Activated naive CD8-positive, alpha-beta T cell treated with anti-CD3 and anti-CD28 coated beads for 36 hours (primary cell): Measurements from ENCODE around the gene CLBA1. TPM values are rescaled to one million over a fixed set of nuclear protein-coding genes. Genes with fewer than 3 reads are reported as not detected.
"Not testable (repeated sequence)": the region's sequence is repeated elsewhere in the genome, so short reads cannot be mapped to it uniquely, and the experiment has no call there.

Experiments
- DNase-seq: peaks from one replicate; pipeline ENCODE4 v3.0.0; 2021
- H3K27ac Mint-ChIP-seq: one replicate; pipeline ENCODE4 v1.8.0; 2022; ENCODE audit warnings: mild to moderate bottlenecking, moderate library complexity, mixed read lengths
- H3K27me3 Mint-ChIP-seq: one replicate; pipeline ENCODE4 v1.8.0; 2022; ENCODE audit warnings: mild to moderate bottlenecking, mixed read lengths
- H3K36me3 Mint-ChIP-seq: one replicate; pipeline ENCODE4 v1.8.0; 2021; ENCODE audit warnings: mild to moderate bottlenecking, mixed read lengths
- H3K4me1 Mint-ChIP-seq: one replicate; pipeline ENCODE4 v1.8.0; 2021; ENCODE audit warnings: mixed read lengths
- H3K4me3 Mint-ChIP-seq: one replicate; pipeline ENCODE4 v1.8.0; 2022; ENCODE audit warnings: mild to moderate bottlenecking, moderate library complexity, mixed read lengths
- H3K9me3 Mint-ChIP-seq: one replicate; pipeline ENCODE4 v1.8.0; 2022; ENCODE audit warnings: mixed read lengths
- total RNA-seq, 2 experiments: library from RNA; stranded (reverse); gene quantifications; one replicate each; pipeline ENCODE4 v1.2.3, GENCODE V29; 2021

CLBA1 gene
- total RNA-seq, 2 experiments from 2014 or later: 1.5 to 1.9 TPM

DNA sequence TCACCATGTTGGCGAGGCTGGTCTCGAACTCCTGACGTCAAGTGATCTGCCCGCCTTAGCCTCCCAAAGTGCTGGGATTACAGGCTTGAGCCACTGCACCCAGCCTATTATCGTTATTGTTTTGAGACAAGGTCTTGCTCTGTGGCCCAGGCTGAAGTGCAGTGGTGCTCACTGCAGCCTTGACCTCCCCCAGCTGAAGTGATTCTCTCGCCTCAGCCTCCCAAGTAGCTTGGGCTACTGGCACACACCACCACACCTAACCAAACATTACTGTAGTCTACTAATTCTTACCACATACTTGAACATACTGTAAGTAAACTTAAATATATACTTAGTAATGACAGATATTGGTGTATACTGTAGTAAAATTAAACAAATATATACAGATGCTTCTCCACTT, 39.8 kb downstream of the CLBA1 start:
- no peak for DNase-seq
- H3K4me3 Mint-ChIP-seq: no peak overlapping the region
- H3K36me3 Mint-ChIP-seq: peaks cover 7% of the 10 kb centered on the region
- H3K4me1 Mint-ChIP-seq: peaks cover 38% of the 10 kb centered on the region
- no peaks in the 10 kb centered on the region for H3K9me3 Mint-ChIP-seq
- H3K27ac Mint-ChIP-seq: no peak overlapping the region
- H3K27me3 Mint-ChIP-seq: no peaks in the 10 kb centered on the region

DNA sequence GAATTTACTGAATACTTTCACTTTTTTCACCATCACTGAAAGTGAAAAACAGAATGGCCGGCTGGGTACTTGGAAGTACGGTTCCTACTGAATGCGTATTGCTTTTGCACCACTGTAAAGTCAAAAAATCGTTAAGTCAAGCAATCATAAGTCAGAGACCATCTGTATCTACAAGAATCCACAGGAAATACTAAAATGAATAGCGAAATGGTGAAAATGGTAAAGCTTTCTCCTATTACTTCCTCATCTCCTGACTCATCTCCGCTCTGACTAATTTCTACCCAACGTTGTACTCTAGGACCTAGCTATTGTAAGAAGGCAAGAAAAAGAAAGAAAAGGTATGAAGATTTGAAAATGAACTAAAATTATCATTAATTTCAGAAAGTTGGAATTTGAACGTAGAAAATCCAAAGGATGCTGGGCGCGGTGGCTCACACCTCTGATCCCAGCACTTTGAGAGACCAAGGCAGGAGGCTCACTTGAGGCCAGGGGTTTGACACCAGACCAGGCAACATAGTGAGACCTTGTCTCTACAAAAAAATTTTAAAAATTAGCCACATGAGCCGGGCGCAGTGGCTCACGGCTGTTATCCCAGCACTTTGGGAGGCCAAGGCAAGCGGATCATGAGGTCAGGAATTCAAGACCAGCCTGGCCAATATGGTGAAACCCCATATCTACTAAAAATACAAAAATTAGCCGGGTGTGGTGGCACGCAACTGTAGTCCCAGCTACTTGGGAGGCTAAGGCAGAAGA, 40.6 kb downstream of the CLBA1 start:
- DNase-seq: no peak
- Mint-ChIP-seq H3K36me3 (peaks cover 7% of the 10 kb centered on the region), H3K4me1 (peaks cover 38% of the 10 kb centered on the region)

DNA sequence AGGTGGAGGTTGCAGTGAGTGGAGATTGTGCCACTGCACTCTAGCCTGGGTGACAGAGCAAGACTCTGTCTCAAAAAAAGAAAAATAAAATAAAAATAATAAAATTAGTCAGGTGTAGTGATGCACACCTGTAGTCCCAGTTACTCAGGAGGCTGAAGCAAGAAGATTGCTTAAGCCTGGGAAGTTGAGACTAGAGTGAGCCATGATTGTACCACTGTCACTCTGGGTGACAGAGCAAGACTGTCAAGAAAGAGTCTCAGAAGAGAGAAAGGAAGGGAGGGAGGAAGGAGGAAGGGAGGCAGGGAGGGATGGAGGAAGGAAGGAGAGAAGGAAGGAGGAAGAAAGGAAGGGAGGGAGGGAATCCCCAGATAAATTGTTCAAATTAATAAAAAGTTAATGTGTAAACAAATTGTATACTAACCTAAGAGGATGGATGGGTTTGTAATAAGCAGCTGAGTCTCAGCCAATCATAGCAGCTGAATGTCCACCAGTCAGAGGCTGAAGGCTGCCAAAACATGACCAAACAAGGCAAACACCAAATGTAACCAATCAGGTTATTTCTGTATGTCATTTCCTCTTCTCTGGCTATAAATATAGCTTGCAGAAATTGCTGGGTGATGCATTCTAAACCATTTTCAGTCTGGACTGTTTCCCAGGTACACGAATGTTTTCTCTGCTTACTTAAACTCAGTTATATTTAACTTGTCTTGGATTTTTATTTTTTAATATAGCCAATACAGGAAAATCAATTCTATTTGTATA, 41.4 kb downstream of the CLBA1 start:
- no peak overlapping the region for H3K4me3 Mint-ChIP-seq
- no peaks in the 10 kb centered on the region for H3K9me3 Mint-ChIP-seq
- H3K27ac Mint-ChIP-seq: peak overlapping the region; percentile 21

More for the DNA sequence above, 40.6 kb downstream of the CLBA1 start:
- H3K9me3 Mint-ChIP-seq: no peaks in the 10 kb centered on the region
- H3K27me3 Mint-ChIP-seq: no peaks in the 10 kb centered on the region
- peak overlapping the region; percentile 74 for H3K27ac Mint-ChIP-seq
- H3K4me3 Mint-ChIP-seq: no peak overlapping the region

DNA sequence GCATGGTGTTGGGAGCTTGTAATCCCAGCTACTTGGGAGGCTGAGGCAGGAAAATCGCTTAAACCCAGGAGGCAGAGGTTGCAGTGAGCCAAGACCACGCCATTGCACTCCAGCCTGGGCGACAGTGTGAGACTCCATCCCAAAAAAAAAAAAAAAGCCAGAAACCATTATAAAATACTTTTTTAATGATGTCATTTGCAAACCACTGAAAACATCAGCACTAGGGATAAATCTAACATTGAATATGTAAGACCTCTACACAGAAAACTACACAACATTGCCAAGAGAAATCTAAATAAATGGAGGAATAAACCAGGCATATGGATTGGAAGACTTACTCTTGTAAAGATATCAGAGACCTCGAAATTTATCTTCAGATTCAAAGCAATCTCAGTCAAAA, 42.1 kb downstream of the CLBA1 start:
- H3K27me3 Mint-ChIP-seq, H3K27ac Mint-ChIP-seq, H3K36me3 Mint-ChIP-seq, H3K9me3 Mint-ChIP-seq, H3K4me3 Mint-ChIP-seq, DNase-seq: not testable (repeated sequence)
- peaks cover 29% of the 10 kb centered on the region for H3K4me1 Mint-ChIP-seq

More for the DNA sequence above, 41.4 kb downstream of the CLBA1 start:
- Mint-ChIP-seq H3K36me3 (peaks cover 4% of the 10 kb centered on the region), H3K4me1 (peaks cover 34% of the 10 kb centered on the region), H3K27me3 (no peaks in the 10 kb centered on the region)
- DNase-seq: no peak

DNA sequence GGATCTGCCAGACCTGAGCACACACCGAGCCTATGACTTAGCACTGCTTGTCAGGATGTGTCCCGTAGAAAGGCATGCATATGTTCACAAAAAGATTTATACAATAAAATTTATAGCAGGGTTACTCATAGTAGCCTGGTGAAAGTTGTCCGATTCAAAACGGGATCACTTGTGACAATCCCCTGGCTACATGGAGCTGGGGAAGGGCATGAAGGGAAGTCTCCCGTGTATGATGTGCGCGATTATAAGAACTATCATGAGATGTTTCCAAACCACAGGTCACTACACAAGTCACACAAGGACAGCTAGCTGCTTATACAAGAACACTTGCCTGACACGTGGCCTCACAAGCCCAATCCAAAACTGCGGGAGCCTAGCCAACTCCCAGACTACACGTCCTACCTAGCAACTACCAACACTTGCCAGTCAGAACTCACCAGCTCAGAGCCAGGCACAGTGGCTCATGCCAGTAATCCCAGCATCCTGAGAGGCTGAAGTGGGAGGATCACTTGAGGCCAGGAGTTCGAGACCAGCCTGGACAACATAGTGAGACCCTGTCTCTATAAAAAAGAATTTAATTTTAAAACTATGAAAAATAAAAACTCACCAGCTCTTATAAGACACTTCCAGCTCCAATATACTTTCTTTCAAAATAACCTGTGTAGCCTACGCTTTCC, 42.8 kb downstream of the CLBA1 start:
- Mint-ChIP-seq H3K9me3 (no peaks in the 10 kb centered on the region), H3K27ac (no peak overlapping the region), H3K27me3 (no peaks in the 10 kb centered on the region), H3K4me1 (peaks cover 27% of the 10 kb centered on the region), H3K36me3 (no peaks in the 10 kb centered on the region), H3K4me3 (no peak overlapping the region)
- no peak for DNase-seq

DNA sequence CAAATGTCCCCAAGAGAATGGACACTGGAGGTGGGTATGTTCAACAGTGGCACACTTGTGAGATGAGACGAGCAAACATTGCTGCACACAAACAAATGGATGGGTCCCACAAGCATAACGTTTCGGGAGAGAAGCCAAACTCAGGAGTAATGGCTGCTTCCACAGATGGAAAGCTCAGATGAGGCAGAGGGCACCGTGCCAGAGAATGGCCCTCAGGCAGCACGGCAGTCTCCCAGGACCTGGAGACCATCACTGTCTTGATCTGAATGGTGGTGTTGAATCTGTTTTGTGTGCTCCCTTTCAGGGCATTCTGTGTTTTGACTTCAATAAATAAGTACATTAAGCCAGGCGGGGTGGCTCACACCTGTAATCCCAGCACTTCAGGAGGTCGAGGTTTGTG, 43.8 kb downstream of the CLBA1 start:
- Mint-ChIP-seq H3K27me3 (no peaks in the 10 kb centered on the region), H3K4me1 (peaks cover 27% of the 10 kb centered on the region)

DNA sequence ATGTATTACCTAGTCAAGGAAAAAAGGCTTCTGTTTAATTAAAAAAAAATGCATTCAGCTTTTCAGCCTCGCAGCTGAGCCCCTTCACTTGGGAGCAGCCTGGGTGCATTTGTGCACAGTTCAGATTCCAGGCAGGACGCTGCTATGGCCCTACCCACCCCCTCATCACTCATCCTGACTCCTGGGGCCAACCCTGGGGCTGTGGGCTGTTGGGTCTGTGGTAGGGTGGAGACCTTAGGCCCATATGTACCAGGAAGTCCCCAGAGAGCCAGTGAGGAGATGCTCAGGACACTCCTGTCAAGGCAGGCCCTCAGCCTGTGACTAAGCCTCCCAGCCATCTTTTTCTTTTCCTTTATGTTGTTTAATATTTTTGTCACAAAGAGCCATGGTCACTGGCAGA, 44.6 kb downstream of the CLBA1 start:
- peaks cover 3% of the 10 kb centered on the region for H3K9me3 Mint-ChIP-seq
- H3K4me1 Mint-ChIP-seq: peaks cover 23% of the 10 kb centered on the region
- no peak overlapping the region for H3K27ac Mint-ChIP-seq

More for the DNA sequence above, 43.8 kb downstream of the CLBA1 start:
- Mint-ChIP-seq H3K4me3 (no peak overlapping the region), H3K9me3 (peaks cover 3% of the 10 kb centered on the region), H3K36me3 (no peaks in the 10 kb centered on the region), H3K27ac (no peak overlapping the region)
- no peak for DNase-seq

DNA sequence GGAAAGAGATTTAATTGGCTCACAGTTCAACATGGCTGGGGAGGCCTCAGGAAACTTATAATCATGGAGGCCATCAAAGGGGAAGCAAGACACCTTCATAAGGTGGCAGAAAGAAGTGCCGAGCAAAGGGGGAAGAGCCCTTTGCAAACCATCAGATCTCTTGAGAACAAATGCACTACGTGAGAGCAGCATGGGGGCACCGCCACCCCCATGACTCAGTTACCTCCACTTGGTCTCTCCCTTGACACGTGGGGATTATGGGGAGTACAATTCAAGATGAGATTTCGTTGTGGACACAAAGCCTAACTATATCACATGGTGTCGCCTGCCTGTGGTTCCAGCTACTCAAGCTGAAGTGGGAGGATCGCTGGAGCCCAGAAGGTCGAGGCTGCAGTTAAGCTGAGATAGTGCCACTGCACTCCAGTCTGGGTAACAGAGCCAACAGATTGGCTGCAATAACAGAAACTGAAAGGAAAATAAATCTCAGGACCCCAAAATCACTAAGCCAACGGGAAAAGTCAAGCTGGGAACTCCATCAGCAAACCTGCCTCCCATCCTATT, 45.3 kb downstream of the CLBA1 start:
- Mint-ChIP-seq H3K9me3 (peaks cover 3% of the 10 kb centered on the region), H3K4me1 (peaks cover 16% of the 10 kb centered on the region), H3K4me3 (no peak overlapping the region), H3K27ac (no peak overlapping the region), H3K27me3 (no peaks in the 10 kb centered on the region), H3K36me3 (no peaks in the 10 kb centered on the region)
- no peak for DNase-seq

More for the DNA sequence above, 44.6 kb downstream of the CLBA1 start:
- Mint-ChIP-seq H3K36me3 (no peaks in the 10 kb centered on the region), H3K27me3 (no peaks in the 10 kb centered on the region), H3K4me3 (no peak overlapping the region)
- DNase-seq: no peak

DNA sequence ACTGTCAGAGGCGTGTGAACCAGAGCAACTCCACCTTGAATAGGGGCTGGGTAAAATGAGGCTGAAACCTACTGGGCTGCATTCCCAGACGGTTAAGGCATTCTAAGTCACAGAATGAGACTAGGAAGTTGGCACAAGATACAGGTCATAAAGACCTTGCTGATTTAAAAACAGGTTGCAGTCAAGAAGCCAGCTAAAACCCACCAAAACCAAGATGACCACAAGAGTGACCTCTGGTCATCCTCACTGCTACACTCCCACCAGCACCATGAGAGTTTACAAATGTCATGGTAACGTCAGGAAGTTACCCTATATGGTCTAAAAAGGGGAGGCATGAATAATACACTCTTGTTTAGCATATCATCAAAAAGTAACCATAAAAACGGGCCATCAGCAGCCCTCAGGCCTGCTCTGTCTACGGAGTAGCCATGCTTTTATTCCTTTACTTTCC, 46.9 kb downstream of the CLBA1 start:
- not testable (repeated sequence) for H3K27ac Mint-ChIP-seq, H3K4me3 Mint-ChIP-seq

DNA sequence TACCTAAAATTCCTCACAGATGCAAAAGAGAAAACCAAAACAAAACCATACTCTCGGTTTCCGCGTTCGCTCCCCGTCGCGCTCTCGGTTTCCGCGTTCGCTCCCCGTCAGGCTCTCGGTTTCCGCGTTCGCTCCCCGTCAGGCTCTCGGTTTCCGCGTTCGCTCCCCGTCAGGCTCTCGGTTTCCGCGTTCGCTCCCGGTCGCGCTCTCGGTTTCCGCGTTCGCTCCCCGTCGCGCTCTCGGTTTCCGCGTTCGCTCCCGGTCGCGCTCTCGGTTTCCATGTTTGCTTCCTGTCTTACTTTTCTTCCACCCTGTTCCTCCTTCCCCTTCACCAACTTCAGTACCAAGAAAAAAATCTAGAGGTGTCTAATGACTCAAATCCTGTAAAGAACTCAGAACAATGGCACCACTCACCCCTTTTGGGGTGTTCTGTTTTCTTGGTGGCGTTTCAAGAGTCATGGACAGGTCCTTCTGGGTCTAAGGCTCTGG, 47.9 kb downstream of the CLBA1 start:
- H3K27ac Mint-ChIP-seq: peak overlapping the region; percentile 40

More for the DNA sequence above, 46.9 kb downstream of the CLBA1 start:
- H3K27me3 Mint-ChIP-seq, DNase-seq, H3K36me3 Mint-ChIP-seq, H3K9me3 Mint-ChIP-seq: not testable (repeated sequence)
- H3K4me1 Mint-ChIP-seq: peaks cover 11% of the 10 kb centered on the region

DNA sequence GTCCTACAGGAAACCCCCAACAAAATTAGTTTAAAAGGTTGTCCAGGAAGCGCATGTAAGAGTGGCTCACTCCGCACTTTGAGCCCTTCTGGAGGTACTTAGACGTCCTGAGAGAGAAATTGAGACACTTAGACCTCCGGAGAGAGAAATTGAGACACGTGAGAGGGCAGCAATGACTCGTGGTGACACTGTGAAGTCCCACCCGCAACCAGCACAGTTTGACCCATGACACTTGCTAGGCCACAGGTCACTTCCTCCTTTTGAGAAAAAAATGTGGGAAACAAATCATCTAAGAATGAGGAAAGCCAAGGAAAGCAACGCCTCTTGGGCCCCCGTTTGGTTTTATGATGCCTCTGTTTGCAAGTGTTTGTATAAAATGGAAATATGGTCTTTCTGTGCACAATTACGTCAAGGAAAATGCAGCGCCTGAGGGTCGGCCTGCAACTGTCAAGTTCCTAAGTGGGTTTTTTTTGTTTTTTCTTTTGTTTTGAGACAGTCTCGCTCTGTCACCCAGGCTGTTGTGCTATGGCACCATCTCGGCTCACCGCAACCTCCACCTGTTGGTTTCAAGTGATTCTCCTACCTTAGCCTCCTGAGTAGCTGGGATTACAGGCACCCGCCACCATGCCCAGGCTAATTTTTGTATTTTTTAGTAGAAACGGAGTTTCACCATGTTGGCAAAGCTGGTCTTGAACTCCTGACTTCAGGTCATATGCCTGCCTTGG, 48.9 kb downstream of the CLBA1 start:
- Mint-ChIP-seq H3K4me1 (peaks cover 11% of the 10 kb centered on the region), H3K9me3 (peaks cover 3% of the 10 kb centered on the region), H3K27ac (no peak overlapping the region), H3K36me3 (no peaks in the 10 kb centered on the region), H3K27me3 (no peaks in the 10 kb centered on the region), H3K4me3 (no peak overlapping the region)
- DNase-seq: no peak

More for the DNA sequence above, 47.9 kb downstream of the CLBA1 start:
- DNase-seq, H3K27me3 Mint-ChIP-seq, H3K36me3 Mint-ChIP-seq, H3K9me3 Mint-ChIP-seq: not testable (repeated sequence)
- peaks cover 11% of the 10 kb centered on the region for H3K4me1 Mint-ChIP-seq
- H3K4me3 Mint-ChIP-seq: peak overlapping the region; percentile 72

DNA sequence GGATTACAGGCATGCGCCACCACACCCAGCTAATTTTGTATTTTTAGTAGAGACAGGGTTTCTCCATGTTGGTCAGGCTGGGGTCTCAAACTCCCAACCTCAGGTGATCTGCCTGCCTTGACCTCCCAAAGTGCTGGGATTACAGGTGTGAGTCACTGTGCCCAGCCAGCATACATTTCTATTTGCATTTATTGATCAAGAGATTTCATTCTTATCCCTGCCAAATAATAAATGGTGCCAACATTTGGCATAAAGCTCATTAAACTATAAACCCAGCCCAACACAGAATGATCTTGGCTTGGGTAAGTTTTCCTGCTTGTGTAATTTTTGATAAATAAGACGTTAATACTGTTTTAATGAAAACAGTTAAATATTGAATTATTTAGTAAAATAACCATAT, 50.0 kb downstream of the CLBA1 start:
- DNase-seq, H3K36me3 Mint-ChIP-seq, H3K27me3 Mint-ChIP-seq, H3K9me3 Mint-ChIP-seq, H3K27ac Mint-ChIP-seq, H3K4me3 Mint-ChIP-seq: not testable (repeated sequence)
- peaks cover 11% of the 10 kb centered on the region for H3K4me1 Mint-ChIP-seq

DNA sequence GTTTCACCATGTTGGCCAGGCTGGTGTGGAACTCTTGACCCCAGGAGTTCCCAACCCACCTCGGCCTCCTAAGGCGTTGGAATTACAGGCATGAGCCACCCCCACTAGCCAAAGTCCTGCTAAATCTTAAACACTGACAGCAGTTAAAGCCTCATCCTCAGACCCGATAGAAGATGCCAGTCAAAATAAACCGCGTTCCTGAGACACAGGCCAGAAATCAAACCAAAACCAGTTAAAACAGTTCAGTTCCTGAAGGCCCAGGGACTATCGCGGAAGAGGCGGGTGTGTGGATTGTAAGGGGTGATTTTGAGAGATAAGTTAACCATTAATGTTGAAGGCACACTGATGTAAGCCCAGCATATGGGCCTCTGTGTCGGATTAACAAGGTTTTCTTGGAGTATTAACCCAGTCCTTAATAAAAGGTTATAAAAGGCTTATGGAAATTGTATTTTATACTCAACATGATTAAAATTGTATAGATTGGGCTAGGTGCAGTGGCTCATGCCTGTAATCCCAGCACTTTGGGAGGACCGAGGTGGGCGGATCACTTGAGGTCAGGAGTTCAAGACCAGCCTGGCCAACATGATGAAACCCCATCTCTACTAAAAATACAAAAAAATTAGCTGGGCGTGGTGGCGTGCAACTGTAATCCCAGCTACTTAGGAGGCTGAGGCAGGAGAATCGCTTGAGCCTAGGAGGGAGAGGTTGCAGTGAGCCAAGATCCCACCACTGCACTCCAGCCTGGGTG, 54.0 kb downstream of the CLBA1 start:
- Mint-ChIP-seq H3K9me3 (no peaks in the 10 kb centered on the region), H3K4me1 (peaks cover 3% of the 10 kb centered on the region), H3K27me3 (peaks cover 6% of the 10 kb centered on the region), H3K4me3 (no peak overlapping the region), H3K36me3 (no peaks in the 10 kb centered on the region), H3K27ac (no peak overlapping the region)
- no peak for DNase-seq
